Measurements from ENCODE around the gene EZH2.

DNA sequence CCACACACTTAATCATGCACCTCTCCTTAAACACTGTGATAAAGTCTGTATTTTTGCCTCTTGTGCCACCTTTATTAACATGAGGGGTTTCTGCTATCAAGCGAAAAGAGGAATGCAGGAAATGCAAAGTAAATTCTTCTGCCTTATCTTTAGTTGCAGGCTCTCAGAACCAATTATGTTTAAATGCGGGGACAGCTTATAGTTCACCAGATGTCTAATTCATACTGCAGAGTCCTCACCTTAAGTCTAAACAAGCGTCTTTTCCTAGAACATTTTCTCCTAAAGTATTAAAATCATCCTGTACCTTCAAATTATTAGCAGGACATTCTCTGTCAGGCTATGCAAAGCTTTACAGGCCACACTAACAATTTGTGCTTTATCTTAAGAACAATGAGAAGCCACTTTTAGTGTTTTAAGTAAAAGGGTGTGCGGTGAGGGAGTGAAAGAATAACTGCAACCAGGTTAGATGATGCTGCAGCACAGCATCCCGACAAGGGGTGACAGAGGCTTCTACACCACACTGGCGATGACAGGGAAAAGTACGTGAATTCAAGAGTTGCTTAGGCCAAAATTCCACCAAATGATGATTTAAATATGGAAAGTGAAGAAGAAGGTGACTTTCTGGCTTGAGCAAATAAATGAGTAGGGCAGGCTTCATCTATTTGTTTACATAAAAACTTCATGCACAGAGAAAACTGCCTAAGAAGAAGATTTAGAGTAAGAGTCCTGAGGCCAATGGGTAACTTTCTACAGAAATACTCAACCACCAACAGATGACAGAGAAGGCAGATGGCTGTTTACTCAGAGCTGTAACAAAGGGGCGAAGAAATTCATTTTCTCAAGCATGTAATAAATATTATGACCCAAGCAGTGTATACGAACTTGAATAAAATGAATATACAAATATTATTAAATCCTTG, 36.0 kb downstream of the EZH2 start:
- TF ChIP-seq, protein P1, sequence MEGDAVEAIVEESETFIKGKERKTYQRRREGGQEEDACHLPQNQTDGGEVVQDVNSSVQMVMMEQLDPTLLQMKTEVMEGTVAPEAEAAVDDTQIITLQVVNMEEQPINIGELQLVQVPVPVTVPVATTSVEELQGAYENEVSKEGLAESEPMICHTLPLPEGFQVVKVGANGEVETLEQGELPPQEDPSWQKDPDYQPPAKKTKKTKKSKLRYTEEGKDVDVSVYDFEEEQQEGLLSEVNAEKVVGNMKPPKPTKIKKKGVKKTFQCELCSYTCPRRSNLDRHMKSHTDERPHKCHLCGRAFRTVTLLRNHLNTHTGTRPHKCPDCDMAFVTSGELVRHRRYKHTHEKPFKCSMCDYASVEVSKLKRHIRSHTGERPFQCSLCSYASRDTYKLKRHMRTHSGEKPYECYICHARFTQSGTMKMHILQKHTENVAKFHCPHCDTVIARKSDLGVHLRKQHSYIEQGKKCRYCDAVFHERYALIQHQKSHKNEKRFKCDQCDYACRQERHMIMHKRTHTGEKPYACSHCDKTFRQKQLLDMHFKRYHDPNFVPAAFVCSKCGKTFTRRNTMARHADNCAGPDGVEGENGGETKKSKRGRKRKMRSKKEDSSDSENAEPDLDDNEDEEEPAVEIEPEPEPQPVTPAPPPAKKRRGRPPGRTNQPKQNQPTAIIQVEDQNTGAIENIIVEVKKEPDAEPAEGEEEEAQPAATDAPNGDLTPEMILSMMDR (conservative IDR thresholded peaks at IDR 0.05; ENCODE audit: low read length): no peak
- no peak for TF ChIP-seq EZH2phosphoT487 (IDR thresholded peaks at IDR 0.05; ENCODE audit: borderline replicate concordance, low read depth, low read length)

Measured in OCI-LY7 (cell line).